GM12878 (cell line): ENCODE data around the gene PATJ. TPM values are rescaled to one million over a fixed set of nuclear protein-coding genes. Genes with fewer than 3 reads are reported as not detected.

Experiments
- BHLHE40 ChIP-seq, 2 experiments: fragments of 450-650 bp in 1 of 2; IDR thresholded peaks; 2 replicates each; pipeline ENCODE4 v1.6.1; 2011 to 2017; ENCODE audit warnings: low read depth in 2 of 2, borderline replicate concordance in 1 of 2, improper control_type of control experiment in 1 of 2, low read length in 1 of 2, mild to moderate bottlenecking in 1 of 2
- FOXM1 ChIP-seq: IDR thresholded peaks from 2 replicates; pipeline ENCODE4 v1.6.1; 2012; ENCODE audit warnings: low read depth, mild to moderate bottlenecking, inconsistent platforms, low read length, moderate library complexity
- GATAD2B ChIP-seq: fragments of 450-650 bp; conservative IDR thresholded peaks from 2 replicates; pipeline ENCODE4 v1.6.1; 2017; ENCODE audit warnings: low read depth, mild to moderate bottlenecking, moderate library complexity
- NBN ChIP-seq: fragments of 450-650 bp; IDR thresholded peaks from 2 replicates; pipeline ENCODE4 v1.6.1; 2016
- NFIC ChIP-seq: IDR thresholded peaks from 2 replicates; pipeline ENCODE4 v1.6.1; 2012; ENCODE audit warnings: low read depth, mild to moderate bottlenecking, inconsistent platforms, low read length, moderate library complexity
- NFXL1 ChIP-seq: fragments of 450-650 bp; IDR thresholded peaks from 2 replicates; pipeline ENCODE4 v1.6.1; 2017; ENCODE audit warnings: antibody characterized with exemption, mild to moderate bottlenecking, borderline replicate concordance
- RAD51 ChIP-seq: fragments of 450-650 bp; IDR thresholded peaks from 2 replicates; pipeline ENCODE4 v1.6.1; 2016; ENCODE audit warnings: moderate library complexity, mild to moderate bottlenecking, inconsistent platforms
- SREBF2 ChIP-seq: IDR thresholded peaks from 2 replicates; pipeline ENCODE4 v1.6.1; 2012; ENCODE audit warnings: mild to moderate bottlenecking, low read length
- ZNF217 ChIP-seq: fragments of 450-650 bp; IDR thresholded peaks from 2 replicates; pipeline ENCODE4 v1.6.1; 2017; ENCODE audit warnings: antibody characterized with exemption, mild to moderate bottlenecking
- ZNF384 ChIP-seq: IDR thresholded peaks from 2 replicates; pipeline ENCODE4 v1.6.1; 2012; ENCODE audit warnings: low read depth, mild to moderate bottlenecking, low read length, improper control_type of control experiment, borderline replicate concordance
- polyA plus RNA-seq, 11 experiments: library from polyadenylated mRNA; depleted of rRNA in 4 of 11; unstranded in 6 of 11; stranded (reverse) in 5 of 11; fragments of >200 nt; fragmentation: Nextera tagmentation in 4 of 11; fragmentation: Illumina TruSeq in 1 of 11; extraction: Ambion mirVana in 4 of 11; extraction: Trizol in 1 of 11; gene quantifications; 1 replicate in 1 of 11; 2 replicates in 10 of 11; pipeline versions ENCODE4 v1.2.1 to v1.2.3, GENCODE V29; 2011 to 2016; ENCODE audit warnings: inconsistent platforms in 2 of 11, missing spikeins in 2 of 11, low read depth in 1 of 11
- total RNA-seq, 4 experiments: library from RNA; depleted of rRNA in 3 of 4; stranded (reverse); fragments of >200 nt in 3 of 4; fragmentation: Illumina TruSeq in 1 of 4; extraction: Trizol in 1 of 4; gene quantifications; 2 replicates each; pipeline versions ENCODE4 v1.2.1 to v1.2.3, GENCODE V29; 2013 to 2021
- TF ChIP-seq, protein P1 (sequence below): fragments of 450-650 bp; IDR thresholded peaks from 2 replicates; pipeline ENCODE4 v1.6.1; 2017; ENCODE audit warnings: mild to moderate bottlenecking, low read depth, inconsistent platforms; ENCODE audit not compliant: poor library complexity, severe bottlenecking
- TF ChIP-seq, protein P2 (sequence below): IDR thresholded peaks from 2 replicates; pipeline ENCODE4 v1.6.1; 2012; ENCODE audit warnings: low read depth, low read length, improper control_type of control experiment
- TF ChIP-seq, protein P3 (sequence below): fragments of 450-650 bp; IDR thresholded peaks from 2 replicates; pipeline ENCODE4 v1.6.1; 2016; ENCODE audit warnings: mild to moderate bottlenecking, moderate library complexity, borderline replicate concordance
- TF ChIP-seq, protein P4 (sequence below): fragments of 450-650 bp; formaldehyde crosslinking; IDR thresholded peaks from 2 replicates; pipeline ENCODE4 v1.5.0; 2022; ENCODE audit warnings: mild to moderate bottlenecking, missing genetic modification characterization
- TF ChIP-seq, protein P5 (sequence below): fragments of 450-650 bp; IDR thresholded peaks from 2 replicates; pipeline ENCODE4 v1.6.1; 2016; ENCODE audit warnings: mild to moderate bottlenecking

The PATJ gene
- total and polyA plus RNA-seq, 10 of the 15 experiments (the other 5 are each of a cell fraction or from before 2014, with no cell fraction given) = 2.8 to 13.9 (median 6.9) TPM

DNA sequence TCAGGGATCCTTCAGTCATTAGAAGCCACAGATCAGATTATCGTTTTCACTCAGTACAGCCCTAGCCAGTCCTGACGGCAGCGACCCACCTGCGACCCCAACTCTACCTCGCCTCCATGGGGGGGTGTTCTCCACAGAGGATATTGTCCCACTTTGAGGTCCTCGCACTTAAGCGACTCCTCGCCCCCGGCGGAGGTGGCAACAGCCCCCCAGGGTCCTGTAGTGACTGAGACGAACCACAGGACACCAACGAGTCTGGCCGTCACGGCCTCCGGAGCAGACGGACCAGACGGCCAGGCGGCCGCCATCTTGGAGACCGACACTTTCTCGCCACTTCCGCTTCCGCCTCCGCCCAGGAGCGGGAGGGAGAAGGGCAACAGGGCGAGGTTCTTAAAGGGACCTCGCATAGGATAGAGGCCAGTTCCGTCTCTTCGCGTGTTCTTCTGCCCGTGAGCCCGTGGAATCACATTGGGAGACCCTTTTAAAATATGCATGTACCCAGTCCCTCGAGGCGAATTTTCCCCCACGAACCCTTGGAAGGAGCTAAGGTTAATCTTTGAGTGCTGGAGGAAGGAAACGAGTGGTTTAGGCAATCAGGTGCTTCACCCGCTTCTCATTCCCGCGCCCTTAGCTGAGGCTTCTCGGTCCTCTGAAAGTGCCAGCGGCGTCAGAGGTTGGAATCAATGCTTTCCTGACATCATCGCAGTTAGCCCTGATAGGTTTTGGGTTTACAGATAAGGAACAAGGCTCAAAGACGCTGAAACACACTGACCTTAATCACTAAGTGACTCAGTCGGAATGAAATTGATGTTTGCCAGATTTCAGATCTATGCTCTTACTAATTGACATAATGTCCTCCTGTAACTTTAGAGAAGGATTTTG, 17.2 kb upstream of the PATJ start, which contains the start of gene TM2D1 (continued):
- TF ChIP-seq, protein P1, sequence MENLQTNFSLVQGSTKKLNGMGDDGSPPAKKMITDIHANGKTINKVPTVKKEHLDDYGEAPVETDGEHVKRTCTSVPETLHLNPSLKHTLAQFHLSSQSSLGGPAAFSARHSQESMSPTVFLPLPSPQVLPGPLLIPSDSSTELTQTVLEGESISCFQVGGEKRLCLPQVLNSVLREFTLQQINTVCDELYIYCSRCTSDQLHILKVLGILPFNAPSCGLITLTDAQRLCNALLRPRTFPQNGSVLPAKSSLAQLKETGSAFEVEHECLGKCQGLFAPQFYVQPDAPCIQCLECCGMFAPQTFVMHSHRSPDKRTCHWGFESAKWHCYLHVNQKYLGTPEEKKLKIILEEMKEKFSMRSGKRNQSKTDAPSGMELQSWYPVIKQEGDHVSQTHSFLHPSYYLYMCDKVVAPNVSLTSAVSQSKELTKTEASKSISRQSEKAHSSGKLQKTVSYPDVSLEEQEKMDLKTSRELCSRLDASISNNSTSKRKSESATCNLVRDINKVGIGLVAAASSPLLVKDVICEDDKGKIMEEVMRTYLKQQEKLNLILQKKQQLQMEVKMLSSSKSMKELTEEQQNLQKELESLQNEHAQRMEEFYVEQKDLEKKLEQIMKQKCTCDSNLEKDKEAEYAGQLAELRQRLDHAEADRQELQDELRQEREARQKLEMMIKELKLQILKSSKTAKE = peak; percentile 34
- TF ChIP-seq, protein P2, sequence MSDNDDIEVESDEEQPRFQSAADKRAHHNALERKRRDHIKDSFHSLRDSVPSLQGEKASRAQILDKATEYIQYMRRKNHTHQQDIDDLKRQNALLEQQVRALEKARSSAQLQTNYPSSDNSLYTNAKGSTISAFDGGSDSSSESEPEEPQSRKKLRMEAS = peak; percentile 57; the same call in 1 of the 2 replicates
- no peak for TF ChIP-seq FOXM1
- TF ChIP-seq BHLHE40 (IDR thresholded peaks at IDR 0.05; ENCODE audit: borderline replicate concordance in 1 of 2, low read depth in 2 of 2, low read length in 1 of 2) = peak; percentile 15 to 53; a peak in 1 of 4 replicates
- no peak; the same call in 1 of the 2 replicates for TF ChIP-seq NFIC
- TF ChIP-seq, protein P3, sequence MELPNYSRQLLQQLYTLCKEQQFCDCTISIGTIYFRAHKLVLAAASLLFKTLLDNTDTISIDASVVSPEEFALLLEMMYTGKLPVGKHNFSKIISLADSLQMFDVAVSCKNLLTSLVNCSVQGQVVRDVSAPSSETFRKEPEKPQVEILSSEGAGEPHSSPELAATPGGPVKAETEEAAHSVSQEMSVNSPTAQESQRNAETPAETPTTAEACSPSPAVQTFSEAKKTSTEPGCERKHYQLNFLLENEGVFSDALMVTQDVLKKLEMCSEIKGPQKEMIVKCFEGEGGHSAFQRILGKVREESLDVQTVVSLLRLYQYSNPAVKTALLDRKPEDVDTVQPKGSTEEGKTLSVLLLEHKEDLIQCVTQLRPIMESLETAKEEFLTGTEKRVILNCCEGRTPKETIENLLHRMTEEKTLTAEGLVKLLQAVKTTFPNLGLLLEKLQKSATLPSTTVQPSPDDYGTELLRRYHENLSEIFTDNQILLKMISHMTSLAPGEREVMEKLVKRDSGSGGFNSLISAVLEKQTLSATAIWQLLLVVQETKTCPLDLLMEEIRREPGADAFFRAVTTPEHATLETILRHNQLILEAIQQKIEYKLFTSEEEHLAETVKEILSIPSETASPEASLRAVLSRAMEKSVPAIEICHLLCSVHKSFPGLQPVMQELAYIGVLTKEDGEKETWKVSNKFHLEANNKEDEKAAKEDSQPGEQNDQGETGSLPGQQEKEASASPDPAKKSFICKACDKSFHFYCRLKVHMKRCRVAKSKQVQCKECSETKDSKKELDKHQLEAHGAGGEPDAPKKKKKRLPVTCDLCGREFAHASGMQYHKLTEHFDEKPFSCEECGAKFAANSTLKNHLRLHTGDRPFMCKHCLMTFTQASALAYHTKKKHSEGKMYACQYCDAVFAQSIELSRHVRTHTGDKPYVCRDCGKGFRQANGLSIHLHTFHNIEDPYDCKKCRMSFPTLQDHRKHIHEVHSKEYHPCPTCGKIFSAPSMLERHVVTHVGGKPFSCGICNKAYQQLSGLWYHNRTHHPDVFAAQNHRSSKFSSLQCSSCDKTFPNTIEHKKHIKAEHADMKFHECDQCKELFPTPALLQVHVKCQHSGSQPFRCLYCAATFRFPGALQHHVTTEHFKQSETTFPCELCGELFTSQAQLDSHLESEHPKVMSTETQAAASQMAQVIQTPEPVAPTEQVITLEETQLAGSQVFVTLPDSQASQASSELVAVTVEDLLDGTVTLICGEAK = peak; percentile 92
- TF ChIP-seq NFXL1 = no peak
- TF ChIP-seq GATAD2B = peak; percentile 83; the same call in 1 of the 2 replicates
- no peak for TF ChIP-seq RAD51
- no peak for TF ChIP-seq ZNF217
- TF ChIP-seq, protein P4, sequence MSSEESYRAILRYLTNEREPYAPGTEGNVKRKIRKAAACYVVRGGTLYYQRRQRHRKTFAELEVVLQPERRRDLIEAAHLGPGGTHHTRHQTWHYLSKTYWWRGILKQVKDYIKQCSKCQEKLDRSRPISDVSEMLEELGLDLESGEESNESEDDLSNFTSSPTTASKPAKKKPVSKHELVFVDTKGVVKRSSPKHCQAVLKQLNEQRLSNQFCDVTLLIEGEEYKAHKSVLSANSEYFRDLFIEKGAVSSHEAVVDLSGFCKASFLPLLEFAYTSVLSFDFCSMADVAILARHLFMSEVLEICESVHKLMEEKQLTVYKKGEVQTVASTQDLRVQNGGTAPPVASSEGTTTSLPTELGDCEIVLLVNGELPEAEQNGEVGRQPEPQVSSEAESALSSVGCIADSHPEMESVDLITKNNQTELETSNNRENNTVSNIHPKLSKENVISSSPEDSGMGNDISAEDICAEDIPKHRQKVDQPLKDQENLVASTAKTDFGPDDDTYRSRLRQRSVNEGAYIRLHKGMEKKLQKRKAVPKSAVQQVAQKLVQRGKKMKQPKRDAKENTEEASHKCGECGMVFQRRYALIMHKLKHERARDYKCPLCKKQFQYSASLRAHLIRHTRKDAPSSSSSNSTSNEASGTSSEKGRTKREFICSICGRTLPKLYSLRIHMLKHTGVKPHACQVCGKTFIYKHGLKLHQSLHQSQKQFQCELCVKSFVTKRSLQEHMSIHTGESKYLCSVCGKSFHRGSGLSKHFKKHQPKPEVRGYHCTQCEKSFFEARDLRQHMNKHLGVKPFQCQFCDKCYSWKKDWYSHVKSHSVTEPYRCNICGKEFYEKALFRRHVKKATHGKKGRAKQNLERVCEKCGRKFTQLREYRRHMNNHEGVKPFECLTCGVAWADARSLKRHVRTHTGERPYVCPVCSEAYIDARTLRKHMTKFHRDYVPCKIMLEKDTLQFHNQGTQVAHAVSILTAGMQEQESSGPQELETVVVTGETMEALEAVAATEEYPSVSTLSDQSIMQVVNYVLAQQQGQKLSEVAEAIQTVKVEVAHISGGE = no peak
- peak; percentile 82 for TF ChIP-seq NBN
- TF ChIP-seq SREBF2 = no peak
- no peak for TF ChIP-seq ZNF384
- TF ChIP-seq, protein P5, sequence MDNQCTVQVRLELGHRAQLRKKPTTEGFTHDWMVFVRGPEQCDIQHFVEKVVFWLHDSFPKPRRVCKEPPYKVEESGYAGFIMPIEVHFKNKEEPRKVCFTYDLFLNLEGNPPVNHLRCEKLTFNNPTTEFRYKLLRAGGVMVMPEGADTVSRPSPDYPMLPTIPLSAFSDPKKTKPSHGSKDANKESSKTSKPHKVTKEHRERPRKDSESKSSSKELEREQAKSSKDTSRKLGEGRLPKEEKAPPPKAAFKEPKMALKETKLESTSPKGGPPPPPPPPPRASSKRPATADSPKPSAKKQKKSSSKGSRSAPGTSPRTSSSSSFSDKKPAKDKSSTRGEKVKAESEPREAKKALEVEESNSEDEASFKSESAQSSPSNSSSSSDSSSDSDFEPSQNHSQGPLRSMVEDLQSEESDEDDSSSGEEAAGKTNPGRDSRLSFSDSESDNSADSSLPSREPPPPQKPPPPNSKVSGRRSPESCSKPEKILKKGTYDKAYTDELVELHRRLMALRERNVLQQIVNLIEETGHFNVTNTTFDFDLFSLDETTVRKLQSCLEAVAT = peak; percentile 56; the same call in 1 of the 2 replicates
